ENCODE measurements around the gene CLDN10. TPM values are rescaled to one million over a fixed set of nuclear protein-coding genes. Genes with fewer than 3 reads are reported as not detected.
"Not testable (repeated sequence)": the region's sequence is repeated elsewhere in the genome, so short reads cannot be mapped to it uniquely, and the experiment has no call there.

CLDN10 gene
- total RNA-seq = not detected
- total RNA-seq = 0 reads per million in 2 donors

GRCh38 chr13:95552539-95553441 lies at the start of gene CLDN10:
CLDN10 (plus strand) TSS chr13:95552720; CDS start chr13:95552754, 34 bp downstream.
- H3K36me3 Mint-ChIP-seq (ENCODE audit: low read depth) = peaks cover 2% of the 10 kb centered on the region
- no peaks in the 10 kb centered on the region for H3K9me3 ChIP-seq (ENCODE audit: control insufficient read depth, low read length, poor library complexity, severe bottlenecking)
- peak within 1 kb of the TSS; percentile 67 for H3K4me3 Mint-ChIP-seq
- ATAC-seq (no peak), DNase-seq (no peak)
- H3K4me1 Mint-ChIP-seq = peaks cover 3% of the 10 kb centered on the region
- no peak within 1 kb of the TSS for H3K27ac Mint-ChIP-seq
- peaks cover 66% of the 10 kb centered on the region for H3K27me3 Mint-ChIP-seq

GRCh38 chr13:95503662-95504061 lies 48.9 kb upstream of the CLDN10 start:
- ATAC-seq (no peak), DNase-seq (no peak)
- Mint-ChIP-seq H3K4me1 (peaks cover 2% of the 10 kb centered on the region), H3K27ac (no peak overlapping the region), H3K36me3 (ENCODE audit: low read depth) (peaks cover 2% of the 10 kb centered on the region), H3K27me3 (peaks cover 37% of the 10 kb centered on the region), H3K4me3 (no peak overlapping the region)
- no peaks in the 10 kb centered on the region for H3K9me3 ChIP-seq (ENCODE audit: control insufficient read depth, low read length, poor library complexity, severe bottlenecking)

DNA sequence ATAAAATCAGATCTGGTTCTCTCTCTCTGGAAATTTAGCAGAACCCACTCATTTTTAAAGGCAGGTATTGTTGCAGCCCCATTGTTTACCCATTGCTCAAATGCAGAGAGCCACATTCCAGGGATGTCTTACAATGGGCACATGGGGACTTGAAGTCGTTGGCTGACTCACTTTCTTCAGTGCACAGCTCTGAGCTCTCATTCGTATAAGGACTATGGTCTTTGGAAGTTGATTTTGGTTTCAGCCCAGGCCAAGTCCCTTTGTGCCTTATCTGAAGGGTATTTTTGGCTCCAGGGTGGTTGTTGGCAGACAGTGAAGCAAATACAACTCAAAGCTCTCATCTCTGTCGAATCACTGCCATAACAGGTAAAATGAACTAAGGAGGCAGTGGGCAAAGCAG lies 47.3 kb upstream of the CLDN10 start:
- Mint-ChIP-seq H3K4me3 (no peak overlapping the region), H3K4me1 (peaks cover 2% of the 10 kb centered on the region), H3K27ac (no peak overlapping the region), H3K27me3 (peaks cover 29% of the 10 kb centered on the region), H3K36me3 (ENCODE audit: low read depth) (peaks cover 2% of the 10 kb centered on the region)
- H3K9me3 ChIP-seq (ENCODE audit: control insufficient read depth, low read length, poor library complexity, severe bottlenecking) = no peaks in the 10 kb centered on the region
- no peak for ATAC-seq
- DNase-seq = no peak

- no peak for ATAC-seq
- H3K36me3 Mint-ChIP-seq (ENCODE audit: low read depth) = no peaks in the 10 kb centered on the region
- H3K9me3 ChIP-seq (ENCODE audit: control insufficient read depth, low read length, poor library complexity, severe bottlenecking) = no peaks in the 10 kb centered on the region
- H3K27me3 Mint-ChIP-seq = peaks cover 23% of the 10 kb centered on the region
- no peak for DNase-seq
- H3K4me1 Mint-ChIP-seq = peaks cover 2% of the 10 kb centered on the region
- H3K27ac Mint-ChIP-seq = no peak overlapping the region
- no peak overlapping the region for H3K4me3 Mint-ChIP-seq
These were observed 46.5 kb upstream of the CLDN10 start for GRCh38 chr13:95505986-95506385.

GRCh38 chr13:95507991-95508390 lies 44.5 kb upstream of the CLDN10 start:
- H3K27ac Mint-ChIP-seq = no peak overlapping the region
- no peaks in the 10 kb centered on the region for H3K36me3 Mint-ChIP-seq (ENCODE audit: low read depth)
- H3K4me3 Mint-ChIP-seq = no peak overlapping the region
- peaks cover 30% of the 10 kb centered on the region for H3K27me3 Mint-ChIP-seq
- no peak for ATAC-seq
- H3K9me3 ChIP-seq (ENCODE audit: control insufficient read depth, low read length, poor library complexity, severe bottlenecking) = no peaks in the 10 kb centered on the region
- H3K4me1 Mint-ChIP-seq = peaks cover 2% of the 10 kb centered on the region
- no peak for DNase-seq

DNA sequence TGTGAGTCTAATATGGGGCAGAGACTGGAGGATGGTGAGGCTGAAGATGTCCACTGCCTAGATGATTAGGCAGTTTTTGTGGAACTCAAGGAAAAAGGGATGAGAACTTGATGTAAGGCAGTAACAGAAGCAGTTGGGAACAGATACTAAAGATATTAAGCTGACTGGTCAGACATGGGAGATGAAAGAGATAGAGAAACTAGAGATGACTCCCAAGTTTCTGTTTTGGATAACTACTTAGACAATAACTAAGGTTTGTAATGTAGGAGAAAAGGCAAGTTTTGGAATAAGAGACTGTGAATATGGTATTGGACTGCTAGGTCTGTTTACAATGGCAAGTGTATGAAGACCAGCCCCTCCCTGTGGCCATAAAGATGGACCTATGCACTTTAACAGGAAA lies 43.5 kb upstream of the CLDN10 start:
- no peak for DNase-seq
- Mint-ChIP-seq H3K36me3 (ENCODE audit: low read depth) (no peaks in the 10 kb centered on the region), H3K27ac (no peak overlapping the region), H3K4me1 (peaks cover 2% of the 10 kb centered on the region), H3K27me3 (peaks cover 35% of the 10 kb centered on the region), H3K4me3 (no peak overlapping the region)
- H3K9me3 ChIP-seq (ENCODE audit: control insufficient read depth, low read length, poor library complexity, severe bottlenecking) = no peaks in the 10 kb centered on the region
- no peak for ATAC-seq

- Mint-ChIP-seq H3K4me1 (peaks cover 2% of the 10 kb centered on the region), H3K27me3 (peaks cover 41% of the 10 kb centered on the region), H3K27ac (no peak overlapping the region), H3K4me3 (no peak overlapping the region), H3K36me3 (ENCODE audit: low read depth) (peaks cover 4% of the 10 kb centered on the region)
- DNase-seq (no peak), ATAC-seq (no peak)
- H3K9me3 ChIP-seq (ENCODE audit: control insufficient read depth, low read length, poor library complexity, severe bottlenecking) = no peaks in the 10 kb centered on the region
These were observed 42.8 kb upstream of the CLDN10 start for GRCh38 chr13:95509521-95510310.

DNA sequence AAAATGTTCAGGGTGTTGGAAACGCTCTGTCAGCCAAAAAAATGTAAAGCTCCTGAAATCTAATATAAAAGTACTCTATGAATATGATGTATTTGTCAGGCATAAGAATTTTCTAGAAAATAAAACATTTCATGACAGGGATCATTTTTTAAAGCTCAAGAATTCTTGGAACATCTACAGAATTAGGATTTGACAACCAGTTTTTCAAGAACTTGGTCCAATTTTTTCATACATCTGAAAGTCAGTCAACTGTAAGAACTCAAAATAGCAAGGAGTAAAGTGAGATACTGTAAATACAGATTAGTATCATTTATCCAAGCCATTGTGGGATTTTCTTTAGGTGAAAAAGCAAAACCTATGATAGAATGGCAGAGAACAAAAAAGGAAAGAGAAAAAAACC lies 41.6 kb upstream of the CLDN10 start:
- peaks cover 2% of the 10 kb centered on the region for H3K4me1 Mint-ChIP-seq

DNA sequence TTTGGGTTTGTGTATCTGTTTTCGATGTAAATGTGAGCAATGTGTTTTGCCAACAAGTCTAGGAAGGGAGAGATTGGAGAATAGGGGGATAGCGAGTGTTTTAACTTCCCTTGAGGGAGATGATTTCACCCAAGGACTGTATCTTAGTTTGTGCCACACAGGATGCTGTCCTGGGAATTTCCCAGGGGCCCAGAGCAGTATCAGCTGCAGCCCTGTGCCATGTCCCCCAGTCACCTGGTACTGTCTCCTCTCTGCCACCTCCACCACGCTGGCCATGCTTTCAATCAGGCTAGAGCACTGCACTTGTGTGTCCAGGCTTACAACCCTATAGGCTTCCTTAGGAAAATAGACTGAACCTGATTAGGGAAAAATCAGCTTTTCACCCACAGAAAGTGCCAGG lies 40.1 kb upstream of the CLDN10 start:
- H3K27me3 Mint-ChIP-seq = peaks cover 28% of the 10 kb centered on the region
- H3K36me3 Mint-ChIP-seq (ENCODE audit: low read depth) = peaks cover 4% of the 10 kb centered on the region
- H3K4me1 Mint-ChIP-seq = no peaks in the 10 kb centered on the region
- H3K27ac Mint-ChIP-seq = no peak overlapping the region
- H3K4me3 Mint-ChIP-seq = no peak overlapping the region
- H3K9me3 ChIP-seq (ENCODE audit: control insufficient read depth, low read length, poor library complexity, severe bottlenecking) = no peaks in the 10 kb centered on the region
- ATAC-seq (no peak), DNase-seq (no peak)

More for the DNA sequence above, 41.6 kb upstream of the CLDN10 start:
- H3K9me3 ChIP-seq (ENCODE audit: control insufficient read depth, low read length, poor library complexity, severe bottlenecking) = no peaks in the 10 kb centered on the region
- H3K27ac Mint-ChIP-seq = no peak overlapping the region
- peaks cover 4% of the 10 kb centered on the region for H3K36me3 Mint-ChIP-seq (ENCODE audit: low read depth)
- H3K4me3 Mint-ChIP-seq = no peak overlapping the region
- ATAC-seq (no peak), DNase-seq (no peak)
- H3K27me3 Mint-ChIP-seq = peaks cover 37% of the 10 kb centered on the region

DNA sequence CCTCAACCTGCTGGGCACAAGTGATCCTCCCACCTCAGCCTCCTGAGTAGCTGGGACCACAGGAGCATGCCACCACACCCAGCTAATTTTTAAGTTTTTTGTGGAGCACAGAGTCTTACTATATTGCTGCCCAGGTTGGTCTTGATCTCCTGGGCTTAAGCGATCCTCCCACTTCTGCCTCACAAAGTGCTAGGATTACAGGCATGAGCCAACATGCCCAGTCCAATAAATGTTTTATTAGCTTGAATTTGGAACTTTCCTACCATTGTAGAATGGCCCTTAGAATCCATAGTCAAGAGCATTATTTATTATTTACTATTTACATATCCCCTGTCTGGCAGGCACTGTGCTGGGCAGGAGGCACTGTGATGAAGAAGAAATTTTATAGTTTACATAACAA lies 39.6 kb upstream of the CLDN10 start:
- ATAC-seq (no peak), DNase-seq (no peak)
- no peaks in the 10 kb centered on the region for H3K9me3 ChIP-seq (ENCODE audit: control insufficient read depth, low read length, poor library complexity, severe bottlenecking)
- Mint-ChIP-seq H3K27ac (no peak overlapping the region), H3K4me3 (no peak overlapping the region), H3K27me3 (peaks cover 28% of the 10 kb centered on the region), H3K36me3 (ENCODE audit: low read depth) (peaks cover 4% of the 10 kb centered on the region), H3K4me1 (no peaks in the 10 kb centered on the region)

- DNase-seq; H3K36me3 Mint-ChIP-seq (ENCODE audit: low read depth); H3K4me1 Mint-ChIP-seq; H3K9me3 ChIP-seq (ENCODE audit: control insufficient read depth, low read length, poor library complexity, severe bottlenecking); H3K27ac Mint-ChIP-seq; H3K4me3 Mint-ChIP-seq; ATAC-seq: not testable (repeated sequence)
- H3K27me3 Mint-ChIP-seq = peaks cover 28% of the 10 kb centered on the region
These were observed 36.9 kb upstream of the CLDN10 start for GRCh38 chr13:95515606-95516005.

- Mint-ChIP-seq H3K27me3 (peaks cover 28% of the 10 kb centered on the region), H3K36me3 (ENCODE audit: low read depth) (peaks cover 4% of the 10 kb centered on the region), H3K4me3 (no peak overlapping the region), H3K27ac (no peak overlapping the region), H3K4me1 (no peaks in the 10 kb centered on the region)
- ATAC-seq = no peak
- H3K9me3 ChIP-seq (ENCODE audit: control insufficient read depth, low read length, poor library complexity, severe bottlenecking) = no peaks in the 10 kb centered on the region
- no peak for DNase-seq
These were observed 36.5 kb upstream of the CLDN10 start for GRCh38 chr13:95516021-95516420.

DNA sequence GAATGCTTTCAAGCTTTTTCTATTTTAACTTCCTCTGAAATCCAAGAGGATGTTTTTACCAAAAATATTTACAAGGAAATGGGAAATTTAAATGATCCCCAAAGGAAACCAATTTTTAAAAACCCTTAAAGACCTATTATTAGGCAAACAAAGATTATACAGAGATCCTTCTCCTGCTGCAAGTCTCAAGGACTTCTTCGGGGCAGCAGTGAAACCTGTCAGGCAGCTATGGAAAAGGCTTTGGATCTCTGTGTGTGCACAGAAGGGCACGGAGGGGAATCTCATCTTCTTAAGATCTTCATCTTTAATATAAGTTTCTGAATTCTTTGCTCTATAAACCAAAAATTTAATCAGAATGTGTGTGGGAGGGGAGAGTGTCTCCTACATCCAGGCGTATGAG lies 36.0 kb upstream of the CLDN10 start:
- no peaks in the 10 kb centered on the region for H3K9me3 ChIP-seq (ENCODE audit: control insufficient read depth, low read length, poor library complexity, severe bottlenecking)
- Mint-ChIP-seq H3K36me3 (ENCODE audit: low read depth) (peaks cover 4% of the 10 kb centered on the region), H3K4me3 (no peak overlapping the region), H3K4me1 (no peaks in the 10 kb centered on the region), H3K27me3 (peaks cover 28% of the 10 kb centered on the region), H3K27ac (no peak overlapping the region)
- ATAC-seq (no peak), DNase-seq (no peak)

All from T-helper 17 cell (primary cell).